ENCODE results near the gene CMKLR1.

The CMKLR1 gene

GRCh38 chr12:108315486-108316105 lies 23.5 kb downstream of the CMKLR1 start:
- peak; percentile 85 for DNase-seq

- DNase-seq = peak; percentile 91
These were observed 25.3 kb downstream of the CMKLR1 start for GRCh38 chr12:108313606-108314351.

GRCh38 chr12:108313241-108313605 lies 25.9 kb downstream of the CMKLR1 start:
- DNase-seq = peak; percentile 85

- DNase-seq = no peak
These were observed 26.4 kb downstream of the CMKLR1 start for GRCh38 chr12:108312693-108313189.

- peak; percentile 56 for DNase-seq
These were observed 26.9 kb downstream of the CMKLR1 start for GRCh38 chr12:108312073-108312659.

GRCh38 chr12:108311605-108312004 lies 27.5 kb downstream of the CMKLR1 start:
- no peak for DNase-seq

- no peak for DNase-seq
These were observed 28.6 kb downstream of the CMKLR1 start for GRCh38 chr12:108310489-108310888.

- peak; percentile 54 for DNase-seq
These were observed 29.3 kb downstream of the CMKLR1 start for GRCh38 chr12:108309674-108310312.

- no peak for DNase-seq
These were observed 30.6 kb downstream of the CMKLR1 start for GRCh38 chr12:108308395-108309085.

GRCh38 chr12:108307006-108307405 lies 32.1 kb downstream of the CMKLR1 start:
- DNase-seq = peak; percentile 51

GRCh38 chr12:108306506-108306905 lies 32.6 kb downstream of the CMKLR1 start:
- DNase-seq = no peak

GRCh38 chr12:108305991-108306501 lies 33.1 kb downstream of the CMKLR1 start:
- peak; percentile 87 for DNase-seq

- peak; percentile 95 for DNase-seq
These were observed 33.6 kb downstream of the CMKLR1 start for GRCh38 chr12:108305520-108305919.

- DNase-seq = no peak
These were observed 34.5 kb downstream of the CMKLR1 start for GRCh38 chr12:108304633-108305032.

- no peak for DNase-seq
These were observed 35.4 kb downstream of the CMKLR1 start for GRCh38 chr12:108303703-108304102.

- no peak for DNase-seq
These were observed 36.5 kb downstream of the CMKLR1 start for GRCh38 chr12:108302403-108303311.

GRCh38 chr12:108302016-108302402 lies 37.1 kb downstream of the CMKLR1 start:
- no peak for DNase-seq

- DNase-seq = no peak
These were observed 37.8 kb downstream of the CMKLR1 start for GRCh38 chr12:108301346-108301745.

GRCh38 chr12:108299980-108300696 lies 39.0 kb downstream of the CMKLR1 start:
- no peak for DNase-seq

GRCh38 chr12:108299516-108299915 lies 39.6 kb downstream of the CMKLR1 start:
- no peak for DNase-seq

GRCh38 chr12:108298761-108299275 lies 40.3 kb downstream of the CMKLR1 start:
- DNase-seq = no peak
